GM10847 (cell line): ENCODE data around the gene CAPZB.

Source experiments
- POLR2A ChIP-seq: IDR thresholded peaks from 2 replicates; pipeline ENCODE4 v1.6.1; 2011; ENCODE audit not compliant: insufficient read length; ENCODE audit errors: extremely low read depth

The CAPZB gene

GRCh38 chr1:19505693-19506457 is 20.5 kb upstream of the CAPZB start:
- TF ChIP-seq POLR2A: no peak

GRCh38 chr1:19504796-19505692 is 19.7 kb upstream of the CAPZB start:
- no peak for TF ChIP-seq POLR2A

- TF ChIP-seq POLR2A: no peak
These were observed 11.2 kb upstream of the CAPZB start for GRCh38 chr1:19496527-19496874.

- no peak for TF ChIP-seq POLR2A
These were observed 10.6 kb upstream of the CAPZB start for GRCh38 chr1:19495799-19496526.

- no peak for TF ChIP-seq POLR2A
These were observed 9.8 kb upstream of the CAPZB start for GRCh38 chr1:19495000-19495656.

- no peak for TF ChIP-seq POLR2A
These were observed 8.2 kb upstream of the CAPZB start for GRCh38 chr1:19493547-19493946.

GRCh38 chr1:19489996-19490395 is 4.7 kb upstream of the CAPZB start:
- no peak for TF ChIP-seq POLR2A

- TF ChIP-seq POLR2A: no peak
These were observed 2.8 kb upstream of the CAPZB start for GRCh38 chr1:19488136-19488535.

- TF ChIP-seq POLR2A: no peak
These were observed 459 bp downstream of the CAPZB start for GRCh38 chr1:19484798-19485361.

GRCh38 chr1:19484338-19484797 is 971 bp downstream of the CAPZB start:
- TF ChIP-seq POLR2A: no peak

- no peak for TF ChIP-seq POLR2A
These were observed 1.6 kb downstream of the CAPZB start for GRCh38 chr1:19483691-19484090.

- TF ChIP-seq POLR2A: no peak
These were observed 2.1 kb downstream of the CAPZB start for GRCh38 chr1:19483261-19483660.

- no peak for TF ChIP-seq POLR2A
These were observed 3.4 kb downstream of the CAPZB start for GRCh38 chr1:19481826-19482398.

- TF ChIP-seq POLR2A: no peak
These were observed 5.1 kb downstream of the CAPZB start for GRCh38 chr1:19480282-19480681.

GRCh38 chr1:19479351-19480120 is 5.8 kb downstream of the CAPZB start:
- no peak for TF ChIP-seq POLR2A
